OCI-LY3 (cell line): ENCODE data around the gene SH3YL1.

ENCODE experiments used
- H2AFZ ChIP-seq: fragments of 200-600, 300-600 bp; shearing (Covaris generic); 2 replicates; pipeline ENCODE4 v1.6.0; 2014; ENCODE audit warnings: antibody characterized with exemption, low read depth, low read length
- H3K27ac ChIP-seq: fragments of 200-600, 300-600 bp; sonication (generic); 2 replicates; pipeline ENCODE4 v1.5.1; 2014; ENCODE audit warnings: mild to moderate bottlenecking, low read length, moderate library complexity, mixed read lengths
- H3K27me3 ChIP-seq: fragments of 200-600, 300-600 bp; sonication (generic); 2 replicates; pipeline ENCODE4 v1.6.1; 2014; ENCODE audit warnings: low read depth, low read length, mixed read lengths
- H3K36me3 ChIP-seq: fragments of 200-600, 300-600 bp; sonication (generic); replicated peaks from 2 replicates; pipeline ENCODE3; 2014; ENCODE audit warnings: low read depth, low read length, mixed read lengths
- H3K4me1 ChIP-seq: fragments of 300-600, 200-600 bp; sonication (generic); 2 replicates; pipeline ENCODE4 v1.6.1; 2014; ENCODE audit warnings: low read length, mixed read lengths
- H3K4me2 ChIP-seq: fragments of 200-600, 300-600 bp; sonication (generic); 2 replicates; pipeline ENCODE4 v1.6.1; 2014; ENCODE audit warnings: low read length, mixed read lengths
- H3K4me3 ChIP-seq: fragments of 300-600, 200-600 bp; sonication (generic); 2 replicates; pipeline ENCODE4 v1.5.1; 2014; ENCODE audit warnings: antibody characterized with exemption, mild to moderate bottlenecking, low read length, moderate library complexity
- H3K79me2 ChIP-seq: fragments of 300-600, 200-600 bp; shearing (Covaris generic); 2 replicates; pipeline ENCODE4 v1.6.1; 2014; ENCODE audit warnings: mild to moderate bottlenecking, low read length, mixed read lengths
- H3K9ac ChIP-seq: fragments of 300-600, 200-600 bp; shearing (Covaris generic); 2 replicates; pipeline ENCODE4 v1.6.0; 2014; ENCODE audit warnings: mild to moderate bottlenecking, low read length, moderate library complexity
- H3K9me3 ChIP-seq: fragments of 200-600, 300-600 bp; shearing (Covaris generic); 2 replicates; pipeline ENCODE4 v1.6.1; 2014; ENCODE audit warnings: low read length, mixed read lengths; ENCODE audit not compliant: insufficient read depth
- H4K20me1 ChIP-seq: fragments of 200-600, 300-600 bp; sonication (generic); 2 replicates; pipeline ENCODE4 v1.6.1; 2016; ENCODE audit warnings: low read length, mixed read lengths; ENCODE audit not compliant: insufficient read depth
- EZH2phosphoT487 ChIP-seq: fragments of 200-600 bp; shearing (Covaris generic); IDR thresholded peaks from 2 replicates; pipeline ENCODE4 v1.6.1; 2018; ENCODE audit warnings: antibody characterized with exemption, mixed run types, low read depth
- TF ChIP-seq, protein P1 (sequence below): fragments of 200-600, 300-600 bp; sonication (generic); IDR thresholded peaks from 2 replicates; pipeline ENCODE4 v1.5.1; 2014; ENCODE audit warnings: antibody characterized with exemption, low read length, low read depth

The SH3YL1 gene

DNA sequence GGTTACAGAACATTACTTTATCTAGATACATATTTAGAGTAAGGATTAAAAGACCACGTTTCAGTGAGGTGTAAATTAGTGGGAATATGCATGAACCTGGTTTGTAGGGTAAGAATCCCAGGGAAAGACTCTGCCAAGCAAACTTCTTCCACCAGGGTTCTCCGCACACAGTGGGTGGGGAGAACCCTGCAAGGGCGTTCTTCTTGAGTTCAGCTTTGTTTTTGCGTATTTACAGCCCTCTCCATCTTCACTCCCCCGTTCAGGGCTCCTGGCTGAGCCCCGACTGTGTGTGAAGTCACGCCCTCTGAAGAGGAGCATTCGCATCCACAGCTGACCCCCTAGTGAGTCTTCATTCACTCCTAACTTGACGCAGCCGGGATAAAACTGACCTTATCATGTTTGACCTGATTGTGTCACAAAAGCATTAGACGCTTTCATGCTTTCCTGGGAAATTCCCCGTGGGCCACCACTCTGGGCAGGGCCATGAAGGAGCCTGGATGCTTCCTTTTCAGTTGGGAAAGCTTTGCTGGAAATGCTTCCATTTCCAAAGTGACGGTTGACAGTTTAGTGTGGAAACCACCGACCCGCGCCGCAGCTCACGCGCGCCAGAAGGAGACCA, 23.1 kb upstream of the SH3YL1 start:
- H3K4me3 ChIP-seq, result no peak overlapping the region

GRCh38 chr2:286035-286434, 22.2 kb upstream of the SH3YL1 start:
- Histone ChIP-seq H3K4me1 (no peaks in the 10 kb centered on the region), H3K36me3 (peaks cover 19% of the 10 kb centered on the region), H3K9me3 (no peaks in the 10 kb centered on the region), H4K20me1 (no peaks in the 10 kb centered on the region), H3K9ac (no peak overlapping the region), H2AFZ (no peak overlapping the region), H3K4me3 (no peak overlapping the region), H3K4me2 (no peak overlapping the region), H3K27me3 (no peaks in the 10 kb centered on the region), H3K79me2 (no peaks in the 10 kb centered on the region), H3K27ac (no peak overlapping the region)
- TF ChIP-seq EZH2phosphoT487, result no peak
- TF ChIP-seq, protein P1, sequence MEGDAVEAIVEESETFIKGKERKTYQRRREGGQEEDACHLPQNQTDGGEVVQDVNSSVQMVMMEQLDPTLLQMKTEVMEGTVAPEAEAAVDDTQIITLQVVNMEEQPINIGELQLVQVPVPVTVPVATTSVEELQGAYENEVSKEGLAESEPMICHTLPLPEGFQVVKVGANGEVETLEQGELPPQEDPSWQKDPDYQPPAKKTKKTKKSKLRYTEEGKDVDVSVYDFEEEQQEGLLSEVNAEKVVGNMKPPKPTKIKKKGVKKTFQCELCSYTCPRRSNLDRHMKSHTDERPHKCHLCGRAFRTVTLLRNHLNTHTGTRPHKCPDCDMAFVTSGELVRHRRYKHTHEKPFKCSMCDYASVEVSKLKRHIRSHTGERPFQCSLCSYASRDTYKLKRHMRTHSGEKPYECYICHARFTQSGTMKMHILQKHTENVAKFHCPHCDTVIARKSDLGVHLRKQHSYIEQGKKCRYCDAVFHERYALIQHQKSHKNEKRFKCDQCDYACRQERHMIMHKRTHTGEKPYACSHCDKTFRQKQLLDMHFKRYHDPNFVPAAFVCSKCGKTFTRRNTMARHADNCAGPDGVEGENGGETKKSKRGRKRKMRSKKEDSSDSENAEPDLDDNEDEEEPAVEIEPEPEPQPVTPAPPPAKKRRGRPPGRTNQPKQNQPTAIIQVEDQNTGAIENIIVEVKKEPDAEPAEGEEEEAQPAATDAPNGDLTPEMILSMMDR, result no peak

More for the DNA sequence above, 23.1 kb upstream of the SH3YL1 start:
- no peaks in the 10 kb centered on the region for H3K79me2 ChIP-seq
- no peak overlapping the region for H3K27ac ChIP-seq
- H2AFZ ChIP-seq, result no peak overlapping the region
- H3K4me2 ChIP-seq, result no peak overlapping the region
- no peaks in the 10 kb centered on the region for H4K20me1 ChIP-seq
- no peaks in the 10 kb centered on the region for H3K9me3 ChIP-seq
- no peak for TF ChIP-seq EZH2phosphoT487
- TF ChIP-seq, protein P1, result no peak
- H3K27me3 ChIP-seq, result no peaks in the 10 kb centered on the region
- no peaks in the 10 kb centered on the region for H3K4me1 ChIP-seq
- peaks cover 12% of the 10 kb centered on the region for H3K36me3 ChIP-seq
- H3K9ac ChIP-seq, result no peak overlapping the region

DNA sequence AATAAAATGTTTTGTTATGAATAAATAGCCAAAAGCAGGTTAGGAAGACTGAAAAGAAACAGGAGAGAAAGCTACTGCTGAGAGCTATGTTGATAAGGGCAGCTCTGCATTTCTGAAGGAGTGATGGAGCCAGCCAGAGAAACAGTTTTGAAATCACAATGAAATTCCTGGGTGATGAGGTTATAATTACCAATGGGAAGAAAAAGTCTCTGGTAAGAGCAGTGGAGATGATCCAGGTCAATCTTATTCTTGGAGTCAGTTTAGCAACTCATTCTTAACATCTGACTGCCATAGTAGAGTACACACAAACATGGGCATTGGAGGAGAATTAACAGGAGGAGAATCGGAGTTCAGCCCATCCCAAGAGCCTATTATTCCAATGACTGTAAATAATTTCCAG, 21.7 kb upstream of the SH3YL1 start:
- Histone ChIP-seq H4K20me1 (no peaks in the 10 kb centered on the region), H3K4me3 (no peak overlapping the region), H3K79me2 (no peaks in the 10 kb centered on the region), H3K27ac (no peak overlapping the region), H2AFZ (no peak overlapping the region), H3K4me2 (no peak overlapping the region), H3K36me3 (peaks cover 24% of the 10 kb centered on the region), H3K4me1 (no peaks in the 10 kb centered on the region), H3K27me3 (no peaks in the 10 kb centered on the region), H3K9me3 (no peaks in the 10 kb centered on the region), H3K9ac (no peak overlapping the region)
- TF ChIP-seq, protein P1, result no peak
- TF ChIP-seq EZH2phosphoT487, result no peak

DNA sequence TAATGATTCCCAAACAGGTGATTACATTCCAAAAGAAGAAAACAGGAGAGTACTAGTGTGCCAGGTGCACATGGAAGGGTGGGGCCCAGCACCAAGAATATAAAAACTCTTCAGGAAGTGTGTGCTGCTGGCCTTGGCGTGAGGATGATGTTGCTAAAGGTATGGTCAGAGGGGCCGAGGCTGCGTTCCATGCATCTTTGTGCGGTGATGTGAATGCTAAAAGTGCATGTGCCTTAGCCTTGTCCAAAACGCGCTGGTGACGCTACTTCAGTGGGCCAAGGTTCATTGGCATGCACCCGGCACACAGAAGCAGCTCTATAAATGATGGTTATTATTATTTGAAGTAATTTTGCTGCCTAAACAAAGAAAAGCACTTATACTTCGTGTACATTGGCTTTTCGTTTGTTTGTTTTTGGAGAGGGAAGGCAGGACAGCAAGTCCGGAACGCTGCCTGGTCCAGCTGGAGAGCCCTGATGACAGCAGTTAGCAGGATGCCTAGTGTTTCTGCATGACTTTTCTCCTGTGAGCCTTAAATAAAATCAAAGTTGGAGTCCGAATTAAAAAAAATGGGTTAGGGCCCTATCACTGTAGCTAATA, 21.2 kb upstream of the SH3YL1 start:
- Histone ChIP-seq H3K4me1 (no peaks in the 10 kb centered on the region), H3K36me3 (peaks cover 29% of the 10 kb centered on the region), H3K9ac (no peak overlapping the region), H2AFZ (no peak overlapping the region), H4K20me1 (no peaks in the 10 kb centered on the region), H3K4me3 (no peak overlapping the region), H3K4me2 (no peak overlapping the region), H3K27ac (no peak overlapping the region), H3K79me2 (no peaks in the 10 kb centered on the region), H3K9me3 (no peaks in the 10 kb centered on the region), H3K27me3 (no peaks in the 10 kb centered on the region)
- TF ChIP-seq, protein P1, result no peak
- TF ChIP-seq EZH2phosphoT487, result no peak
